ENCODE results near the gene CBFA2T2. TPM values are rescaled to one million over a fixed set of nuclear protein-coding genes. Genes with fewer than 3 reads are reported as not detected.

Gene CBFA2T2
- total RNA-seq, 1 donor from 2014 or later = 52.3 TPM

GRCh38 chr20:33657704-33658095, 167.8 kb downstream of the CBFA2T2 start:
- peaks cover 29% of the 10 kb centered on the region for H3K4me1 Mint-ChIP-seq (ENCODE audit: unreplicated experiment)
- no peak for TF ChIP-seq CTCF (conservative IDR thresholded peaks at IDR 0.05)
- H3K27me3 Mint-ChIP-seq = no peaks in the 10 kb centered on the region
- H3K4me3 Mint-ChIP-seq = no peak overlapping the region
- no peak for DNase-seq (ENCODE audit: extremely low spot score, unreplicated experiment)
- no peak overlapping the region for H3K27ac Mint-ChIP-seq
- H3K36me3 Mint-ChIP-seq = no peaks in the 10 kb centered on the region
- no peaks in the 10 kb centered on the region for H3K9me3 Mint-ChIP-seq

- H3K9me3 Mint-ChIP-seq = no peaks in the 10 kb centered on the region
- no peak for TF ChIP-seq CTCF (conservative IDR thresholded peaks at IDR 0.05)
- DNase-seq (ENCODE audit: extremely low spot score, unreplicated experiment) = no peak
- peak overlapping the region; percentile 58 for H3K27ac Mint-ChIP-seq
- H3K4me3 Mint-ChIP-seq = no peak overlapping the region
- H3K27me3 Mint-ChIP-seq = no peaks in the 10 kb centered on the region
- H3K4me1 Mint-ChIP-seq (ENCODE audit: unreplicated experiment) = peaks cover 27% of the 10 kb centered on the region
- no peaks in the 10 kb centered on the region for H3K36me3 Mint-ChIP-seq
These were observed 168.6 kb downstream of the CBFA2T2 start for GRCh38 chr20:33658510-33658909.

GRCh38 chr20:33658929-33659328, 169.0 kb downstream of the CBFA2T2 start:
- Mint-ChIP-seq H3K36me3 (no peaks in the 10 kb centered on the region), H3K4me3 (peak overlapping the region; percentile 32), H3K9me3 (no peaks in the 10 kb centered on the region), H3K27ac (peak overlapping the region; percentile 58), H3K4me1 (ENCODE audit: unreplicated experiment) (peaks cover 23% of the 10 kb centered on the region), H3K27me3 (no peaks in the 10 kb centered on the region)
- no peak for DNase-seq (ENCODE audit: extremely low spot score, unreplicated experiment)
- no peak for TF ChIP-seq CTCF (conservative IDR thresholded peaks at IDR 0.05)

GRCh38 chr20:33659341-33660034, 169.6 kb downstream of the CBFA2T2 start:
- H3K27me3 Mint-ChIP-seq = no peaks in the 10 kb centered on the region
- H3K27ac Mint-ChIP-seq = peak overlapping the region; percentile 58
- no peak overlapping the region for H3K4me3 Mint-ChIP-seq
- H3K9me3 Mint-ChIP-seq = no peaks in the 10 kb centered on the region
- DNase-seq (ENCODE audit: extremely low spot score, unreplicated experiment) = no peak
- peaks cover 21% of the 10 kb centered on the region for H3K4me1 Mint-ChIP-seq (ENCODE audit: unreplicated experiment)
- no peak for TF ChIP-seq CTCF (conservative IDR thresholded peaks at IDR 0.05)
- H3K36me3 Mint-ChIP-seq = no peaks in the 10 kb centered on the region

GRCh38 chr20:33660035-33660684, 170.3 kb downstream of the CBFA2T2 start:
- no peak for TF ChIP-seq CTCF (conservative IDR thresholded peaks at IDR 0.05)
- no peaks in the 10 kb centered on the region for H3K27me3 Mint-ChIP-seq
- no peak overlapping the region for H3K27ac Mint-ChIP-seq
- no peaks in the 10 kb centered on the region for H3K9me3 Mint-ChIP-seq
- peaks cover 21% of the 10 kb centered on the region for H3K4me1 Mint-ChIP-seq (ENCODE audit: unreplicated experiment)
- no peak overlapping the region for H3K4me3 Mint-ChIP-seq
- H3K36me3 Mint-ChIP-seq = no peaks in the 10 kb centered on the region
- no peak for DNase-seq (ENCODE audit: extremely low spot score, unreplicated experiment)
